Spleen (tissue), 11 donors: ENCODE results near the gene FCRLB. TPM values are rescaled to one million over a fixed set of nuclear protein-coding genes. Genes with fewer than 3 reads are reported as not detected.
"Not testable (repeated sequence)": the region's sequence is repeated elsewhere in the genome, so short reads cannot be mapped to it uniquely, and the experiment has no call there.

Experiments used
- DNase-seq: peaks from one replicate; pipeline ENCODE4 v3.0.0-alpha.2; 2020
- H3K27ac ChIP-seq, 8 donors: fragments of 200-600 bp; sonication (generic) in 7 of 8; 1 replicate in 4 of 8; 2 replicates in 4 of 8; pipeline versions ENCODE4 v1.5.0 to v1.8.0; 2016 to 2021; ENCODE audit warnings: inconsistent platforms in 4 of 8, mild to moderate bottlenecking in 4 of 8, moderate library complexity in 1 of 8
- H3K27me3 ChIP-seq, 7 donors: fragments of 200-600 bp; sonication (generic) in 6 of 7; replicated peaks in 1 of 7; 1 replicate in 4 of 7; 2 replicates in 3 of 7; pipeline versions ENCODE4 v1.5.0 to v1.8.0; 2016 to 2021; ENCODE audit warnings: inconsistent platforms in 3 of 7, mild to moderate bottlenecking in 1 of 7
- H3K36me3 ChIP-seq, 6 donors: fragments of 200-600 bp; sonication (generic) in 5 of 6; 1 replicate in 4 of 6; 2 replicates in 2 of 6; pipeline versions ENCODE4 v1.5.0 to v1.8.0; 2016 to 2021; ENCODE audit warnings: inconsistent platforms in 2 of 6
- H3K4me1 ChIP-seq, 6 donors: fragments of 200-600 bp; sonication (generic) in 5 of 6; 1 replicate in 3 of 6; 2 replicates in 3 of 6; pipeline versions ENCODE4 v1.5.0 to v1.8.0; 2016 to 2021; ENCODE audit warnings: inconsistent platforms in 3 of 6
- H3K4me3 ChIP-seq, 8 donors: fragments of 200-600 bp; sonication (generic) in 7 of 8; 1 replicate in 4 of 8; 2 replicates in 4 of 8; pipeline versions ENCODE4 v1.5.0 to v1.8.0; 2016 to 2021; ENCODE audit warnings: inconsistent platforms in 4 of 8, mild to moderate bottlenecking in 4 of 8, moderate library complexity in 2 of 8
- H3K9me3 ChIP-seq, 8 donors: fragments of 200-600 bp; sonication (generic) in 7 of 8; 1 replicate in 4 of 8; 2 replicates in 4 of 8; pipeline versions ENCODE4 v1.5.0 to v1.8.0; 2016 to 2021; ENCODE audit warnings: inconsistent platforms in 4 of 8
- CTCF ChIP-seq, 11 experiments: fragments of 200-600 bp in 7 of 11; fragments of 450-650 bp in 4 of 11; sonication (generic) in 4 of 11; IDR thresholded peaks in 8 of 11; conservative IDR thresholded peaks in 3 of 11; 1 replicate in 7 of 11; 2 replicates in 4 of 11; pipeline versions ENCODE4 v1.4.0 to v1.8.0; 2016 to 2021; ENCODE audit warnings: antibody characterized with exemption in 11 of 11, inconsistent platforms in 4 of 11, mild to moderate bottlenecking in 1 of 11
- POLR2A ChIP-seq, 3 donors: fragments of 450-650 bp; IDR thresholded peaks; one replicate each; pipeline ENCODE4 v1.5.1; 2017; ENCODE audit warnings: antibody characterized with exemption in 3 of 3, mild to moderate bottlenecking in 1 of 3
- POLR2AphosphoS5 ChIP-seq, 3 donors: sonication (generic); formaldehyde crosslinking; IDR thresholded peaks; one replicate each; pipeline ENCODE4 v1.5.1; 2017; ENCODE audit warnings: antibody characterized with exemption in 3 of 3
- WGBS, 5 donors: extraction: QIAGEN DNeasy Blood & Tissue Kit in 3 of 5; methylation state at CpG; one replicate each; pipeline versions ENCODE4 v1.1.5 to v1.1.7; 2013 to 2018; 5-methylcytosine and 5-hydroxymethylcytosine counted together
- intact Hi-C: fragments of 100-400 bp; cut with DNase I; formaldehyde crosslinking; loops from one replicate; pipeline ENCODE4 v1.15.0; 2023; ENCODE audit warnings: low total_unique reads
- polyA plus RNA-seq, 3 donors: library from polyadenylated mRNA; stranded (reverse); fragments of 200-250 nt; gene quantifications; one replicate each; pipeline ENCODE4 v1.2.1, GENCODE V29; 2013
- total RNA-seq, 7 donors: library from RNA; depleted of rRNA in 3 of 7; stranded (reverse); fragments of >200 nt in 3 of 7; fragmentation: NEBNext Ultra II Directional in 4 of 7; extraction: Animal tissue kit (Norgen Biotek cat#: 25700) in 4 of 7; gene quantifications; one replicate each; pipeline versions ENCODE4 v1.1.0 to v1.2.1, GENCODE V29; 2016 to 2021
- donor health status: healthy with polysubstance abuse.
- donor health status: DM: no; HTN: no; CAD: no; lungs with moderate emphysema.
- donor health status: DM: no; HTN: no; CAD: no.
- donor health status: Bipolar disorder and iron deficiency.
- donor health status: healthy.
- donor health status: DM: no; HTN: no; CAD: no.
- donor health status: DM: yes; HTN: yes; CAD: no.

The FCRLB gene
- total and polyA plus RNA-seq, 10 donors = 1.2 to 4.3 (median 2.1) TPM

GRCh38 chr1:161768986-161769672 is 47.8 kb downstream of the FCRLB start:
- no peaks in the 10 kb centered on the region for H3K27me3 ChIP-seq
- H3K4me3 ChIP-seq = no peak overlapping the region
- no peaks in the 10 kb centered on the region for H3K9me3 ChIP-seq
- no peak for DNase-seq
- intact Hi-C loops = no loop called here
- H3K36me3 ChIP-seq = no peaks in the 10 kb centered on the region
- no peak overlapping the region for H3K27ac ChIP-seq
- peaks cover 23 to 89% (median 82%) of the 10 kb centered on the region in 6 donors for H3K4me1 ChIP-seq
- TF ChIP-seq POLR2A (IDR thresholded peaks at IDR 0.05) (no peak), POLR2AphosphoS5 (IDR thresholded peaks at IDR 0.05) (no peak)

- DNase-seq, H3K27ac ChIP-seq, H3K9me3 ChIP-seq, H3K36me3 ChIP-seq, H3K27me3 ChIP-seq, intact Hi-C loops, H3K4me3 ChIP-seq: not testable (repeated sequence)
- H3K4me1 ChIP-seq = peaks cover 23 to 93% (median 85%) of the 10 kb centered on the region in 6 donors
- WGBS, 5 donors = 88 to 95% (median 93%) methylated on average over 5 of the region's 5 CpGs
Observed at GRCh38 chr1:161769673-161770045, 48.3 kb downstream of the FCRLB start.

- DNase-seq = no peak
- Histone ChIP-seq H3K27ac (peak overlapping the region in 1 of 8 donors; percentile 88), H3K4me1 (peaks cover 23 to 94% (median 85%) of the 10 kb centered on the region in 6 donors), H3K27me3 (no peaks in the 10 kb centered on the region), H3K9me3 (no peaks in the 10 kb centered on the region), H3K4me3 (no peak overlapping the region), H3K36me3 (peaks cover 0 to 3% (median 0%) of the 10 kb centered on the region in 6 donors)
- 93 to 99% (median 95%) methylated on average over 3 of the region's 3 CpGs for WGBS, 5 donors
- TF ChIP-seq POLR2AphosphoS5 (IDR thresholded peaks at IDR 0.05) (no peak), POLR2A (IDR thresholded peaks at IDR 0.05) (no peak), CTCF (IDR thresholded peaks at IDR 0.05 in 8 of 11, conservative IDR thresholded peaks at IDR 0.05 in 3 of 11) (no peak)
- intact Hi-C loops = no loop called here
Observed at GRCh38 chr1:161770250-161770649, 48.9 kb downstream of the FCRLB start.

GRCh38 chr1:161771161-161771560 is 49.8 kb downstream of the FCRLB start:
- DNase-seq = no peak
- Histone ChIP-seq H3K4me1 (peaks cover 23 to 97% (median 83%) of the 10 kb centered on the region in 6 donors), H3K9me3 (no peaks in the 10 kb centered on the region), H3K27ac (peak overlapping the region in 6 of 8 donors; percentile 58 to 89 (median 77)), H3K27me3 (no peaks in the 10 kb centered on the region), H3K36me3 (peaks cover 0 to 3% (median 0%) of the 10 kb centered on the region in 6 donors), H3K4me3 (no peak overlapping the region)
- TF ChIP-seq CTCF (IDR thresholded peaks at IDR 0.05 in 8 of 11, conservative IDR thresholded peaks at IDR 0.05 in 3 of 11) = no peak
- TF ChIP-seq POLR2A (IDR thresholded peaks at IDR 0.05) = no peak
- TF ChIP-seq POLR2AphosphoS5 (IDR thresholded peaks at IDR 0.05) = no peak
- 24 to 47% (median 26%) methylated on average over 5 of the region's 5 CpGs for WGBS, 5 donors
- intact Hi-C loops = no loop called here

GRCh38 chr1:161771973-161772372 is 50.6 kb downstream of the FCRLB start:
- Histone ChIP-seq H3K36me3 (peaks cover 0 to 3% (median 0%) of the 10 kb centered on the region in 6 donors), H3K9me3 (no peaks in the 10 kb centered on the region), H3K4me1 (peaks cover 18 to 100% (median 82%) of the 10 kb centered on the region in 6 donors), H3K4me3 (peak overlapping the region in 1 of 8 donors; percentile 9), H3K27me3 (no peaks in the 10 kb centered on the region), H3K27ac (peak overlapping the region in 7 of 8 donors; percentile 51 to 89 (median 75))
- WGBS, 5 donors = 66 to 78% (median 66%) methylated on average over 2 of the region's 2 CpGs
- no peak for DNase-seq
- TF ChIP-seq POLR2A (IDR thresholded peaks at IDR 0.05) (no peak), CTCF (IDR thresholded peaks at IDR 0.05 in 8 of 11, conservative IDR thresholded peaks at IDR 0.05 in 3 of 11) (no peak), POLR2AphosphoS5 (IDR thresholded peaks at IDR 0.05) (no peak)
- intact Hi-C loops = no loop called here
